Activated CD4-positive, alpha-beta memory T cell treated with anti-CD3 and anti-CD28 coated beads for 36 hours (primary cell): ENCODE data around the gene VAV2. TPM values are rescaled to one million over a fixed set of nuclear protein-coding genes. Genes with fewer than 3 reads are reported as not detected.

Source experiments
- CTCF ChIA-PET: fragments of 350-600 bp; sonication (Branson Sonifier 250); formaldehyde crosslinking; loops from one replicate; lab custom pipeline; 2021; ENCODE audit warnings: antibody characterized with exemption, inconsistent platforms; lab: Charles Lee
- POLR2A ChIA-PET: fragments of 350-600 bp; sonication (Branson Sonifier 250); formaldehyde crosslinking; loops from one replicate; lab custom pipeline; 2021; ENCODE audit warnings: antibody characterized with exemption; lab: Charles Lee
- DNase-seq: peaks from one replicate; pipeline ENCODE4 v3.0.0-alpha.2; 2020
- H3K27ac Mint-ChIP-seq: one replicate; pipeline ENCODE4 v1.8.0; 2021; ENCODE audit warnings: mixed read lengths
- H3K27me3 Mint-ChIP-seq: one replicate; pipeline ENCODE4 v1.8.0; 2021; ENCODE audit warnings: mixed read lengths
- H3K36me3 Mint-ChIP-seq: one replicate; pipeline ENCODE4 v1.8.0; 2021; ENCODE audit warnings: mixed read lengths
- H3K4me1 Mint-ChIP-seq: one replicate; pipeline ENCODE4 v1.8.0; 2021; ENCODE audit warnings: low read depth, mixed read lengths
- H3K4me3 Mint-ChIP-seq: one replicate; pipeline ENCODE4 v1.8.0; 2021; ENCODE audit warnings: mild to moderate bottlenecking, mixed read lengths
- H3K9me3 Mint-ChIP-seq: one replicate; pipeline ENCODE4 v1.8.0; 2021; ENCODE audit warnings: mixed read lengths
- intact Hi-C: fragments of 100-400 bp; cut with micrococcal nuclease; formaldehyde crosslinking; loops from one replicate; pipeline ENCODE4 v1.15.1; 2023
- total RNA-seq, 2 experiments: library from RNA; stranded (reverse); gene quantifications; one replicate each; pipeline ENCODE4 v1.2.3, GENCODE V29; 2021

Gene VAV2
- total RNA-seq, 2 experiments from 2014 or later, result 4.5 to 5.3 TPM

DNA sequence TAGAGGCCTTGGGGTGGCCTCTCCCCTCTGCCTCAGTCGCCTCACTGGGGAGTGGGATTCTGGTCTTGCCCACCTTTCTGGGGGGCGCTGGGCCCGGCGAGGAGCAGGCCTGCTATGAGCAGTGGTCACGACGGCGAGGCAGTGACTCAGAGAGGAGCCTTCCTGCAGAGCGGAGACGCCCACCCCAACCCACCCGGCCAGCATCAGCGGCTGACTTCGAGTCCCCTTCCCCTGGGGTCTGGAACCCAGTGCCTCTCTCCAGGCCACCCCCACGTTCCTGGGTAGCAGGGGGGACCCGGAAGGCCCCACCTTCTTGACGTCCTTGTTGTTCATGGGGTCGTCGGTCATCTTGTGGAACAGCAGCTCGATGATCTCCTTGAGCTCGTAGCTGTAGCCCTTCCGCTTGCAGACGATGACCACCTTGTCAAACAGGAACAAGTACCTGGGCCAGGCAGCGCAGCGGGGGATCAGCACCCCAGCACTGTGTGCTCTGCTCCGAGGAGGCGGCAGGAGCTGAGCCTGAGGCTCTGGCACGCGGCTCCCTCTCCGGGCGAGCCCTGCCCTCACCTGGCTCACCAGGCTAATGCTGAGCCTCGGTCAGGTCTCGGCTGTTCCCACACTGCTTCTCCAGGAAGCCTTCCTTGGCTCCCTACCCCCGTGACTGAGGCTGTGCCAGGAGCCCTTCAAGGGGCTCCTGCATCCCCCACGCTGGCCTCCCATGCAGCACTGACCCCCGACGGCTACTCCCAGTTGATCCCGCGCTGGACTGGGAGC, 203.9 kb downstream of the VAV2 start:
- CTCF ChIA-PET, result no interaction called here
- no peaks in the 10 kb centered on the region for H3K4me1 Mint-ChIP-seq
- intact Hi-C loops, result no loop called here
- H3K27ac Mint-ChIP-seq, result no peak overlapping the region
- H3K4me3 Mint-ChIP-seq, result no peak overlapping the region
- no peak for DNase-seq
- H3K36me3 Mint-ChIP-seq, result no peaks in the 10 kb centered on the region
- no peaks in the 10 kb centered on the region for H3K9me3 Mint-ChIP-seq
- POLR2A ChIA-PET, result interaction anchor here (0.6 kb wide), 1 partner anchor 190 kb away, joined by 3 read pairs; no protein-coding TSS in a partner anchor
- H3K27me3 Mint-ChIP-seq, result peaks cover 7% of the 10 kb centered on the region

DNA sequence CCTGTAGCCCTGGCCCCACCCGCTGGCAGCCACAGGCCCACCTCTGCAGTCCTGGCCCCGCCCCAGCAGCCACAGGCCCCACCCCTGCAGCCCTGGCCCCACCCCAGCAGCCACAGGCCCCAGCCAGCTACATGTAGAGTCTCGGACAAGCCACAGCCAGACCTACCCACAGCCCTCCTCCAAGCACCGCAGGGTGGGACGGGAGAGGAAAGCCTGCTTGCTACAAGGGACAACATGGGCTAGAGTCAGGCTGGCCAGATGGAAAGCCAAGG, 204.4 kb downstream of the VAV2 start:
- Mint-ChIP-seq H3K9me3 (no peaks in the 10 kb centered on the region), H3K4me3 (no peak overlapping the region), H3K4me1 (no peaks in the 10 kb centered on the region), H3K27me3 (peaks cover 7% of the 10 kb centered on the region), H3K36me3 (no peaks in the 10 kb centered on the region), H3K27ac (no peak overlapping the region)
- ChIA-PET POLR2A (interaction anchor here (0.6 kb wide), 1 partner anchor 191 kb away, joined by 3 read pairs; no protein-coding TSS in a partner anchor), CTCF (no interaction called here)
- DNase-seq, result no peak
- intact Hi-C loops, result no loop called here

DNA sequence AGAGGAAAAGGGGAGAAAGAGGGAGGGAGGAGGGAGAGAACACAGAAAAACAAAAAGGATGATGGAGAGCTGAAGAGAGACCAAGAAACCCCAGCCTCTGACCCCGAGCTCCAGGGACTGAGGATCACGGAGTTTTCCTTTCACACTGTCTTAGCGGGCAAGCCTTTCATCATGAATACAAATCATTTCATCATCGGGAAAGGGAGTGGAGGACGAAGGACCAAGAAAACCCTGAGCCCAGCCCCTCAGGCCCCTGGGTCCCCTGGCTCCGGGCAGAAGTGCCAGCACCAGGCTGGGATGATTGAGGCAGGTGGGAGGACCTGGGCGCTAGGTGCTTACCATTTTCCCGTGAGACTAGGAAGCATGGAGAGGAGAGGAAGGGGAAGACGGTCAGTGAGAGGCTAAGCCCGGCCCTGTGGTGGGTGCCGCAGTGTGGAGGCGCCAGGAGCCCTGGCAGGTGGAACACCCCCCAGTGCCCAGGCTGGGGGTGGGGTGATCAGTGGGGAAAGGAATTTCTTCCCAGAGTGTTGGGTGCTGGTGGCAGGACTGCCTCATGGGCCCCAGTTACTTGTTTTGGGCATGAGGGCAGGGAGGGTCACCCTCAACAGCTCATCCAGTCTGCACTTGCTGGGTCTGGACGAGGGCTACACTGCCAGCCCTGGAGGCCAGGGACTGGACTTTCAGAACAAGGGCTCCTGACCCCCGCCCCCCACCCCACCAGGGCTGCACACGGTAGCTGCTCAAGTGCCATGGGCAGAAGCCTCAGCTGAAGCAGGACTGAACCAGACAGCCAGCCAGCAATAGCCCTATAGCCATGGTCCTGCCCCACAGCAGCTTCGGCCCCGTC, 205.0 kb downstream of the VAV2 start:
- no peaks in the 10 kb centered on the region for H3K9me3 Mint-ChIP-seq
- H3K4me1 Mint-ChIP-seq, result no peaks in the 10 kb centered on the region
- no peaks in the 10 kb centered on the region for H3K36me3 Mint-ChIP-seq
- no peak for DNase-seq
- H3K27ac Mint-ChIP-seq, result no peak overlapping the region
- no peak overlapping the region for H3K4me3 Mint-ChIP-seq
- H3K27me3 Mint-ChIP-seq, result peaks cover 7% of the 10 kb centered on the region
- ChIA-PET POLR2A (interaction anchor here (0.6 kb wide), 1 partner anchor 191 kb away, joined by 3 read pairs; no protein-coding TSS in a partner anchor), CTCF (interaction anchor here (0.9 kb wide), 1 partner anchor 206 kb away, joined by 4 read pairs; no protein-coding TSS in a partner anchor)
- intact Hi-C loops, result no loop called here

DNA sequence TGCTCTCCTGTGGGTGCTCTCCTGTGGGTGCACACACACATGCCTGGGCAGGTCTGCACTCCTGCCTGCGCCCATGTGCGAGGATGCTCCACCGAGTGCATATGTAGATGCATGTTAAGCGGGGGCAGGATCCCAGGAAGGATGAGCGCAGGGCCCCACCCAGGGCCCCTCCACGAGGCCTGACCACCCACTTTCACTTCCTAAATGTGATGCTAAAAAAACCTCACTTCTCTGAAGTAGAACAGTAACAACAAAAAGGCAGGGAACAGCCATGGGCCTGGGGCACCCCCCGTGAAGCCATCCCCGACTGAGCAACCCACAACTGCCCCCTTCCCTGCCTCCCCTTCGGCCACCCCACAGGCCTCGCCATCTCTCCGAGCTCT, 205.8 kb downstream of the VAV2 start:
- CTCF ChIA-PET, result interaction anchor here (0.9 kb wide), 1 partner anchor 207 kb away, joined by 4 read pairs; no protein-coding TSS in a partner anchor
- H3K27me3 Mint-ChIP-seq, result peaks cover 7% of the 10 kb centered on the region
- H3K27ac Mint-ChIP-seq, result no peak overlapping the region
- no peak for DNase-seq
- no peaks in the 10 kb centered on the region for H3K36me3 Mint-ChIP-seq
- no peaks in the 10 kb centered on the region for H3K9me3 Mint-ChIP-seq
- intact Hi-C loops, result no loop called here
- H3K4me3 Mint-ChIP-seq, result no peak overlapping the region
- POLR2A ChIA-PET, result no interaction called here
- H3K4me1 Mint-ChIP-seq, result no peaks in the 10 kb centered on the region

DNA sequence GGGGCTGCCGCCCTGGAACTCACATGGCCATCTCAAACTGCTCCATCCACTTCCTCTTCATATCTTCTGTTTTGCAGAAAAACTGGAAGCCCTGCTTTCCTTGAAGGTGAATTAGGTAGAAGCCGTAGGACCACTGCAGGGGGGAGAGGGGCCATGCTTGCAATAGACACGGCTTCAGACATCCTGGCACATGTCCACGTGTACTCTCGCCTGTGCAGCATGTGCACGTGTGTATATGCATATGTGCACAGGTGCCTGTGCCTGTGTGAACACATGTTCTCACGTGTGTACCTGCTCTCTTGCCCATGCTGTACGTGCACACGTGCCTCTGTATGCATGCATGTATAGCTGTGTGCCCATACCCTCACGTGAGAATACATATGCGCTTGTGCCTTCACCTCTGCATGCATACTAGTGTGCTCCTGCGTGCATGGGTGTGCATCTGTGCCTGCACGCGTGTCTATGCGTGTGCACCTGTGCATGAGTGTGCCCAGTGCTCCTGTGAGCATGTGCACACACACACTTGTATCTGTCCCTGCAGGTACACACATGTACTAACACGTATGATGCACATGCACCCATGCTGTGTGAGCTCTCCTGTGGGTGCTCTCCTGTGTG, 206.3 kb downstream of the VAV2 start:
- intact Hi-C loops, result no loop called here
- Mint-ChIP-seq H3K4me3 (no peak overlapping the region), H3K9me3 (no peaks in the 10 kb centered on the region), H3K27me3 (peaks cover 7% of the 10 kb centered on the region), H3K4me1 (no peaks in the 10 kb centered on the region), H3K36me3 (no peaks in the 10 kb centered on the region), H3K27ac (no peak overlapping the region)
- DNase-seq, result no peak
- CTCF ChIA-PET, result no interaction called here
- POLR2A ChIA-PET, result no interaction called here

DNA sequence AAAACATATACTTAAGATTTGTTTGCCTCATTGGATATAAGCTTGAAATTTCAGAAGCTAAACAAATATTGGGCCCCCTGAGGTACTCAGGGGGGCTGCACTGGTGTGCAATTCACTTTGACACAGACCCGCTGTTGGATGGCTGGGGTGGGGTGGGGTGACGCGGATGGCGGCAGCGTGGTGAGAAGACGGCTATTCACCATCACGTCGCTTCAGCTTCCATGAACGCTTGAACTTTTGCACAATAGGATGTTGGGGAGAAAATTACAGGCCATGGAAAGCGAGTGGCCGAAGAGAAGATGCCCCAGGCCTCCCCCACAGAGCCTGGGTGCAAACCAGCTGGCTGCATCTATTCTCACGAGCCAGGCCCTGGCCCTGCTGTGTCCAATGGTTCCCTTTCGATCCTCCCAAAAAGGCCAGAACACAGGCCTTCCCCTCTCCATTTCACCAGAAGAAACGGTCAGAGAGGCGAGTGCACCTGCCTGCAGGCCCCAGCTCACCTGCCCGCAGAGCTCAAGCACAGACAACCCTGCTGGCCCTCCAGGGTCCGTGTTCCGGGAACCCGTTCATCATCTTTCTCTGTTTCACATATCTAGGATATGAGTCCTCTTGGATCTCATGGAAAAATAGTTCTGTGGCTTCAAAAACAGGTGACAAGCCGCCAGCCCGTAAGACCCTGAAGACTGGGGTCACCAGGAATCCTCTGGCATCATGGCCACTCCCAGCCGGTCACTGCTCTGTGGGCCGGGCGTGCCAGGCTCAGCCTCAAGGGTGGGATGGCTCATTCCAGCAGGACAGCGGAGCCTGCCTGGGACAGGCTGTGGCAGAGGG, 207.2 kb downstream of the VAV2 start:
- no peaks in the 10 kb centered on the region for H3K4me1 Mint-ChIP-seq
- CTCF ChIA-PET, result interaction anchor here (1.8 kb wide), 1 partner anchor 209 kb away, joined by 11 read pairs; no protein-coding TSS in a partner anchor

DNA sequence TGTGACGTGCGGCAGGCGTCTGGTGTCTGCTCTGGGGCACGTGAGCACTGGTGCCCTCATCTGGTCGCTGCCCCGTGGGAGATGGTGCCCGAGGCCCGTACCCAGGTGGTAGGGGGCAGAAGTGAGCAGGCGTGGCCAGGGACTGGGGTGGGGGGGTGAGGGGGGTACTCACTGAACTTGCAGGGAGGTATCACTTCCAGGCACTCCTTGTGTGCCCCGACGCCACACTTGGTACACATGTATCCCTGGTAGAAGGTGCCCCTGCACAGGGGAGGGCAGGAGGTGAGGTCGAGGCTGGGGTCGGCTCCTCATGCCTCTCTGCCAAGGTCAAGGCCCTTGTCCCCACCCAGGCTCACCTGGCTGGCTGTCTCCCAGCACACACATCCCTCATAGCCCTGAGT, 208.8 kb downstream of the VAV2 start:
- DNase-seq, result no peak
- intact Hi-C loops, result no loop called here
- Mint-ChIP-seq H3K9me3 (no peaks in the 10 kb centered on the region), H3K27ac (no peak overlapping the region), H3K27me3 (no peaks in the 10 kb centered on the region), H3K4me3 (no peak overlapping the region), H3K4me1 (no peaks in the 10 kb centered on the region), H3K36me3 (no peaks in the 10 kb centered on the region)
- CTCF ChIA-PET, result interaction anchor here (1.4 to 3.9 kb wide), 4 partner anchors 10 to 211 kb away, joined by 3 to 118 read pairs (median 6); no protein-coding TSS in a partner anchor
- POLR2A ChIA-PET, result no interaction called here

More for the DNA sequence above, 207.2 kb downstream of the VAV2 start:
- H3K4me3 Mint-ChIP-seq, result no peak overlapping the region
- POLR2A ChIA-PET, result no interaction called here
- H3K27me3 Mint-ChIP-seq, result peaks cover 7% of the 10 kb centered on the region
- intact Hi-C loops, result no loop called here
- no peaks in the 10 kb centered on the region for H3K36me3 Mint-ChIP-seq
- no peak overlapping the region for H3K27ac Mint-ChIP-seq
- DNase-seq, result no peak
- no peaks in the 10 kb centered on the region for H3K9me3 Mint-ChIP-seq

DNA sequence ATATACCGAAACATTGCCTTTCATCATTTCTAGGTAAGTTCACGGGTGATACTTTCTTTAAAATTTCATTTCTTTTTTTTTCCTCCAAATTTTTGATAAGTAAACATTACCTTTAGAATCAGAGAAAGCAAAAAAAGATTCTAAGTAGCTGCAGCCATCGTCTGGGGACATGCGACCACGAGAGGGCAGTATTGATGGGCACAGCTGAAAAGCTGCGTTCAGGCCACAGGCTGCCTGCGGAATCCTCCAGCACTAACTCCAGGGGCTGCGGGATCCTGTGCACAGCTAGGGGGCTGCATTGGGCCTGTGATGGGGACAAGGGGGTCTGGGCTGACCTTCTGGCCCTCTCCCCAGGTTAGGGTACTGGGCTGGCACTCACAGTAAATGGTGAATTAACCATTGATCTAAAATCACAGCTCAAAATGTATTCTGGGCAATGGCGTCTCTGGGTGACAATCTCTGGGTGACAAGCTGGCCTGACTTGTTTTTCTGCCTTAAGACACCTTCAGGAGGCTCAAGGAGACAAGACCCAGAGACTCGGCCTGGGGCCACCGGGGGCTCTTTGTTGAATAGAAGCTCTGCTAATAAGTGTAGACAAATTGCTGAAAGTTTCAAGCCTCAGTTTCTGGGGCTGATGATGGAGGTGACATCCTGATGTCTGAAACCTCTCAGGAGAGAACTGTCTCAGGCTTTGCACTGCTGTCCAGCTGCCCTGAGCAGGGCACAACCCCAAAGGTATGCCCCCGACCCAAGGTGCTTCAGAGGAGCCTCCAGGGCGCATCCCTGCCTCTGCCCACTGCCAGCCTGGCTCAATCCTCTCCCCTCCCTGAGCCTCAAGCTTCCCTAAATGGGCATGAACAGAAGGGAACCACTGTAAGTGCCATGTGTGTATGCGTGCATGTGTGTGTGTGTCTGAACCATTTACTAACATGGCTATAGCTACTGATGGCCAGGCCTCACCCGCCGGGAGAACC, 209.7 kb downstream of the VAV2 start:
- CTCF ChIA-PET, result interaction anchor here (0.6 to 3.9 kb wide), 20 partner anchors 9 to 381 kb away, joined by 3 to 118 read pairs (median 4); partner anchors contain the start of gene BRD3OS
- Mint-ChIP-seq H3K9me3 (no peaks in the 10 kb centered on the region), H3K4me1 (no peaks in the 10 kb centered on the region), H3K27me3 (no peaks in the 10 kb centered on the region), H3K4me3 (no peak overlapping the region), H3K36me3 (no peaks in the 10 kb centered on the region), H3K27ac (no peak overlapping the region)
- DNase-seq, result peak; percentile 75
- intact Hi-C loops, result loop anchor here (1.0 kb wide), 2 partner anchors 212 to 317 kb away; no protein-coding TSS in a partner anchor
- POLR2A ChIA-PET, result interaction anchor here (1.4 kb wide), 1 partner anchor 211 kb away, joined by 6 read pairs; no protein-coding TSS in a partner anchor

DNA sequence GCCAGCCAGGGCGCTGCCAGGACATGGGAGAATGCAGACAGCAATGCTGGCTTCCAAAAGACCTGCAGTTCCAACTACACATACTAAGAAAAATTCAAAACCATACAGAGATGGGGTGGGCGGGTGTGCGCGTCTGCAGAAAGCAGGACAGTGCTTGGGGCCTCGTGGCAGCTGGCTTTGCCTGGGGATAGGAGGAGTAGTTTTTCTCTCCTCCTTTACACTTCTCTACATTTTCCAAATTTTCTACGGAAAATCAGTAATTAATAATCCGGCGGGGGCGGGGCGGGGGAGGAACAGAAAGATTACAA, 210.3 kb downstream of the VAV2 start:
- no peaks in the 10 kb centered on the region for H3K36me3 Mint-ChIP-seq
- no peaks in the 10 kb centered on the region for H3K9me3 Mint-ChIP-seq
- no peak for DNase-seq
- H3K4me1 Mint-ChIP-seq, result no peaks in the 10 kb centered on the region
- H3K27me3 Mint-ChIP-seq, result no peaks in the 10 kb centered on the region
- no peak overlapping the region for H3K27ac Mint-ChIP-seq
- POLR2A ChIA-PET, result interaction anchor here (1.4 kb wide), 1 partner anchor 212 kb away, joined by 6 read pairs; no protein-coding TSS in a partner anchor
- intact Hi-C loops, result loop anchor here (1.0 kb wide), 2 partner anchors 213 to 318 kb away; no protein-coding TSS in a partner anchor
- H3K4me3 Mint-ChIP-seq, result no peak overlapping the region
- CTCF ChIA-PET, result interaction anchor here (0.6 to 3.9 kb wide), 18 partner anchors 9 to 381 kb away, joined by 3 to 118 read pairs (median 4); partner anchors contain the start of gene BRD3OS

DNA sequence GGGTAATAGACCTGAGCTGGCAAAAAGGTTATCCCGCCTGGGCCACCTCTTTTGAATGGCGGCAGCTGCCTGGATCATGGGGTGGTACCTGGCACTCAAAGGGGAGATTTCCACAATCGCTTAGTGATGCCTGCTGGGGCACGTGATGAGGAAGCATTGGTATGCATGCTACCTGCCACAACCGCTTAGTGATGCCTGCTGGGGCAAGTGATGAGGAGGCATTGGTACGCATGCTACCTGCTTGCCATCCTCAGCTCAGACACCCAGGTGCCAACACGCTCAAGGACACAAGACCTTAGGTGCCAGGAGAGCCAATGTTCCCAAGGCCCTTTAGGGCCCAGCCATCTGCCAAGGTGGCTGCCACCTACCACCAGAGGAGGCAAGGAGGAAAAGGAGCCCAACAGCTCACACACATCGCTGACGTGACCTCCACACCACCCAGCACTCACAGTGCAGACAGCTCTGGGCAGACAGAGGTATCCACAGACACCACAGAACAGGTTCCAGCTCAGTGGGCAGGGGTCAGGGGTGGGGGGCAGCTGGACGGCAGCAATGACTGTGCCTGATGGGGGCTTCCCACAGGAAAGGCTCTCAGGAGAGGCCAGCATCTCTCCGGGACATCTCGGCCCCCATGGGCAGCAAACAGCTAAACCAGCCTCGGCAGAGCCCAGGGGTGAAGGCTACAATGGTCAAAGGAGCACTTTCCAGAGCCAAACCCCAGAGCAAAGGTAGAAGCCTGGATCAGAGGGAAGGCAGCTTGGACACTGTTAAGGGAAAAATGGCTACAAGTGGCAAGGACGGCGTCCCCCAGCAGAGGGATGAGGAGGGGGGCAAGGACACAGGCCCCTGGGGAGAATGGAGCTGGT, 210.9 kb downstream of the VAV2 start:
- no peak for DNase-seq
- Mint-ChIP-seq H3K4me1 (no peaks in the 10 kb centered on the region), H3K36me3 (no peaks in the 10 kb centered on the region), H3K9me3 (no peaks in the 10 kb centered on the region), H3K27ac (no peak overlapping the region), H3K27me3 (no peaks in the 10 kb centered on the region), H3K4me3 (no peak overlapping the region)
- ChIA-PET POLR2A (interaction anchor here (1.4 kb wide), 1 partner anchor 213 kb away, joined by 6 read pairs; no protein-coding TSS in a partner anchor), CTCF (interaction anchor here (0.6 to 3.9 kb wide), 12 partner anchors 8 to 382 kb away, joined by 3 to 118 read pairs (median 4); no protein-coding TSS in a partner anchor)
- intact Hi-C loops, result no loop called here
